Testis (tissue), 3 donors: Measurements from ENCODE around the gene PRKAR1B. TPM values are rescaled to one million over a fixed set of nuclear protein-coding genes. Genes with fewer than 3 reads are reported as not detected.

Source experiments
- DNase-seq: peaks from one replicate; pipeline ENCODE4 v3.0.0-alpha.2; 2019
- H3K27ac ChIP-seq, 2 donors: fragments of 200-600 bp; sonication (generic); one replicate each; pipeline ENCODE4 v1.5.1; 2019
- H3K27me3 ChIP-seq: fragments of 200-600 bp; sonication (generic); one replicate; pipeline ENCODE4 v1.5.1; 2019
- H3K36me3 ChIP-seq: fragments of 200-600 bp; sonication (generic); one replicate; pipeline ENCODE4 v1.5.1; 2017; ENCODE audit warnings: low read depth; ENCODE audit errors: missing control alignments
- H3K4me1 ChIP-seq: fragments of 200-600 bp; sonication (generic); one replicate; pipeline ENCODE4 v1.5.1; 2019
- H3K4me3 ChIP-seq, 2 donors: fragments of 200-600 bp; sonication (generic); one replicate each; pipeline ENCODE4 v1.5.1; 2017 to 2019
- H3K9me3 ChIP-seq: fragments of 200-600 bp; sonication (generic); one replicate; pipeline ENCODE4 v1.5.1; 2017
- POLR2A ChIP-seq: fragments of 450-650 bp; IDR thresholded peaks from one replicate; pipeline ENCODE4 v1.6.1; 2017; ENCODE audit warnings: antibody characterized with exemption, mild to moderate bottlenecking, moderate library complexity
- WGBS, 2 donors: methylation state at CpG; one replicate each; pipeline ENCODE4 v1.1.5; 2018; 5-methylcytosine and 5-hydroxymethylcytosine counted together
- intact Hi-C: fragments of 100-400 bp; cut with DNase I; formaldehyde crosslinking; loops from one replicate; pipeline ENCODE4 v1.15.1; 2023; ENCODE audit warnings: low total_unique reads
- polyA plus RNA-seq: library from polyadenylated mRNA; stranded (reverse); fragments of 350-450 nt; fragmentation: Illumina TruSeq; extraction: RNeasy Lipid Tissue Mini Kit (QIAGEN cat#74804); gene quantifications from one replicate; pipeline ENCODE4 v1.2.3, GENCODE V29; 2014; ENCODE audit warnings: low read depth, low replicate concordance; ENCODE audit not compliant: insufficient read depth
- total RNA-seq, 2 donors: library from RNA; depleted of rRNA; stranded (reverse); fragments of >200 nt; gene quantifications; one replicate each; pipeline ENCODE4 v1.2.3, GENCODE V29; 2016
- TF ChIP-seq, protein P1 (sequence below), 3 experiments: fragments of 450-650 bp in 2 of 3; fragments of 200-600 bp in 1 of 3; sonication (generic) in 1 of 3; IDR thresholded peaks; one replicate each; pipeline ENCODE4 v1.5.1; 2016 to 2019; ENCODE audit warnings: antibody characterized with exemption in 3 of 3, mild to moderate bottlenecking in 2 of 3, moderate library complexity in 1 of 3

PRKAR1B gene
- total and polyA plus RNA-seq, 3 donors from 2014 or later: 27.8 to 35.7 (median 31.3) TPM

DNA sequence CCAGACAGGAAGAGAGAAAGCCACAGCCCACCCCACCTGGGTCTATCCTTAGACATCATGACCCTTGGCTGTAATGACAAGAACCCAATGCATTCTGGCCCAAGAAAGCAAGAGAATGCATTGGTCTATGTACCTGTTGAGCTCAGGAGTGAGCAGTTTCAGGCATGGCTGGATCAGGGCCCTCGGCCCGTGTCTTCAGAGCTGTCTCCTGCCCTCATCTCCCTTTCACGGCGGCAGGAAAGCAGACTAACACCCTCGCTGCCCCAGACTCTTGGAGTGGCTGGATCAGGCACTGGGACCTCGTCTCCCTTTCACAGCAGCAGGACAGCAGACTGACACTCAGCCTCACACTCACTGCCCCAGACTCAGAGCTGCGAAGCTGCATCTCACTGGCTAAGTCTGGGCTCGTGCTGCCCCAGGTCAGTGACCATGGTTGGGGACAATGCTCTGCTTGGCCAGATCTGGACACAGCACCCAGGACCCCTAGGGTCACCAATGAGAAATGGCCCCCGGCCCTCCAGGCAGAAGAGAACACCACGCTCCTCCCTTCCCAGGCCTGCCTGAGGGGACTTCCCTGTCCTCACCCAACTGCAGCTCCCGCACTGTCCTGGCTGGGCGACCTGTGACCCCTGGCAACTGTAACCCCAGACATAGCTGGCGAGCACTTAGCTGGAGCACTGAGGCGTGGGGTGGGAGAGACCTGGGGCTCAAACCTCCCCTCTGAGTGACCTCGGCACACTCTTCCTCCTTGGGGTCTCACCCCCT lies 194.5 kb downstream of the PRKAR1B start:
- Histone ChIP-seq H3K27me3 (no peaks in the 10 kb centered on the region), H3K9me3 (no peaks in the 10 kb centered on the region), H3K27ac (no peak overlapping the region), H3K4me3 (no peak overlapping the region), H3K36me3 (no peaks in the 10 kb centered on the region), H3K4me1 (no peaks in the 10 kb centered on the region)
- no peak for TF ChIP-seq POLR2A
- TF ChIP-seq, protein P1, sequence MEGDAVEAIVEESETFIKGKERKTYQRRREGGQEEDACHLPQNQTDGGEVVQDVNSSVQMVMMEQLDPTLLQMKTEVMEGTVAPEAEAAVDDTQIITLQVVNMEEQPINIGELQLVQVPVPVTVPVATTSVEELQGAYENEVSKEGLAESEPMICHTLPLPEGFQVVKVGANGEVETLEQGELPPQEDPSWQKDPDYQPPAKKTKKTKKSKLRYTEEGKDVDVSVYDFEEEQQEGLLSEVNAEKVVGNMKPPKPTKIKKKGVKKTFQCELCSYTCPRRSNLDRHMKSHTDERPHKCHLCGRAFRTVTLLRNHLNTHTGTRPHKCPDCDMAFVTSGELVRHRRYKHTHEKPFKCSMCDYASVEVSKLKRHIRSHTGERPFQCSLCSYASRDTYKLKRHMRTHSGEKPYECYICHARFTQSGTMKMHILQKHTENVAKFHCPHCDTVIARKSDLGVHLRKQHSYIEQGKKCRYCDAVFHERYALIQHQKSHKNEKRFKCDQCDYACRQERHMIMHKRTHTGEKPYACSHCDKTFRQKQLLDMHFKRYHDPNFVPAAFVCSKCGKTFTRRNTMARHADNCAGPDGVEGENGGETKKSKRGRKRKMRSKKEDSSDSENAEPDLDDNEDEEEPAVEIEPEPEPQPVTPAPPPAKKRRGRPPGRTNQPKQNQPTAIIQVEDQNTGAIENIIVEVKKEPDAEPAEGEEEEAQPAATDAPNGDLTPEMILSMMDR (IDR thresholded peaks at IDR 0.05): no peak
- DNase-seq: no peak
- whole genome bisulfite sequencing, 2 donors: 89 to 93% methylated on average over 6 to 14 of the region's 15 CpGs
- intact Hi-C loops: no loop called here

GRCh38 chr7:531777-532176 lies 195.3 kb downstream of the PRKAR1B start:
- no peak for TF ChIP-seq POLR2A
- TF ChIP-seq, protein P1 (IDR thresholded peaks at IDR 0.05): no peak
- H3K36me3 ChIP-seq: no peaks in the 10 kb centered on the region
- no peak for DNase-seq
- no peaks in the 10 kb centered on the region for H3K9me3 ChIP-seq
- intact Hi-C loops: no loop called here
- 87% methylated on average over 9 to 10 of the region's 10 CpGs for WGBS, 2 donors
- H3K27ac ChIP-seq: no peak overlapping the region
- no peak overlapping the region for H3K4me3 ChIP-seq
- no peaks in the 10 kb centered on the region for H3K27me3 ChIP-seq
- no peaks in the 10 kb centered on the region for H3K4me1 ChIP-seq

DNA sequence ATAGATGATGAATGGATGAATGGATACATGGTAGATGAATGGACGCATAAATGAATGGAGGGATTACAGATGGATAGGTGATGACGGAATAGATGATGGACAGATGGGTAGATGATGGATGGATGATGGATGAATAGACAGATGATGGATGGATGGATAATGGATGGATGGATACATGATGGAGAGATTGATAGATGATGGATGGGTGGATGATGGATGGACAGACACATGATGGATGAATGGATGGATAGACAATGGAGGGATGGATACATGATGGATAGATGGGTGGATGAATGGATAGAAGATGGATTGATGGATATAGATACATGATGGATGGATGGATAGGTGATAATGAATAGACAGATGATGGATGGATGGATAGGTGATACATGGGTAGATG lies 198.6 kb downstream of the PRKAR1B start:
- H3K27ac ChIP-seq: no peak overlapping the region
- no peaks in the 10 kb centered on the region for H3K36me3 ChIP-seq
- 90 to 97% methylated on average over 2 of the region's 2 CpGs for WGBS, 2 donors
- no peak overlapping the region for H3K4me3 ChIP-seq
- H3K27me3 ChIP-seq: no peaks in the 10 kb centered on the region
- intact Hi-C loops: loop anchor here (10.0 kb wide), 1 partner anchor 194 kb away; no protein-coding TSS in a partner anchor
- DNase-seq: no peak
- no peaks in the 10 kb centered on the region for H3K4me1 ChIP-seq
- H3K9me3 ChIP-seq: no peaks in the 10 kb centered on the region
- TF ChIP-seq, protein P1 (IDR thresholded peaks at IDR 0.05): no peak
- no peak for TF ChIP-seq POLR2A

DNA sequence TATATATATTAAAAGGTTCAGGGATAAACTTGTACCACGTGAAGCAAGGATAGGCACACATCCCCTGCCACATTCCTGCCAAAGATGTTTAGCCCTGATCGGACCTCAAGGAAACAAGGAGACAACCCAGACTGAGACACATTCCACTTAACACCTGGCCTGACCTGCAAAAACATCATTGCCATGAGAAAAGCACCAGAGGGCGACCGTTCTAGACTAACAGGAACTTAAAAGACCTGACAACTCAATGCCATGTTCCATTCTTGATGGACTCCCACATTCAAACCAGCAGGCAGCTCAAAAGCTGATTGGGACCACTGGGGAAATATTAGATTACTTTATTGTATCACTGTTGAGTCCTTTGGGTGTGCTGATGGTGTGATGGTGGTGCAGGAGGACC lies 199.4 kb downstream of the PRKAR1B start:
- DNase-seq: no peak
- no peak overlapping the region for H3K27ac ChIP-seq
- intact Hi-C loops: loop anchor here (10.0 kb wide), 1 partner anchor 193 kb away; no protein-coding TSS in a partner anchor
- WGBS, 2 donors: 97 to 99% methylated on average over 4 of the region's 4 CpGs
- TF ChIP-seq, protein P1 (IDR thresholded peaks at IDR 0.05): no peak
- no peak for TF ChIP-seq POLR2A
- H3K4me3 ChIP-seq: no peak overlapping the region
- no peaks in the 10 kb centered on the region for H3K36me3 ChIP-seq
- H3K9me3 ChIP-seq: no peaks in the 10 kb centered on the region
- peaks cover 2% of the 10 kb centered on the region for H3K4me1 ChIP-seq
- no peaks in the 10 kb centered on the region for H3K27me3 ChIP-seq
